Sigmoid colon (tissue), 7 donors: ENCODE measurements around the gene SEL1L. TPM values are rescaled to one million over a fixed set of nuclear protein-coding genes. Genes with fewer than 3 reads are reported as not detected.

Experiments used
- DNase-seq: peaks from one replicate; pipeline ENCODE4 v3.0.0-alpha.2; 2019
- H3K27ac ChIP-seq, 4 donors: fragments of 200-600 bp; sonication (generic); one replicate each; pipeline ENCODE4 v1.5.1; 2016 to 2019; ENCODE audit warnings: mild to moderate bottlenecking in 1 of 4
- H3K27me3 ChIP-seq, 3 donors: fragments of 200-600 bp; sonication (generic); one replicate each; pipeline ENCODE4 v1.5.1; 2019; ENCODE audit warnings: mild to moderate bottlenecking in 1 of 3
- H3K36me3 ChIP-seq, 4 donors: fragments of 200-600 bp; sonication (generic); one replicate each; pipeline ENCODE4 v1.5.1; 2016 to 2019
- H3K4me1 ChIP-seq, 4 donors: fragments of 200-600 bp; sonication (generic); one replicate each; pipeline ENCODE4 v1.5.1; 2017 to 2019
- H3K4me3 ChIP-seq, 4 donors: fragments of 200-600 bp; sonication (generic); one replicate each; pipeline ENCODE4 v1.5.1; 2017 to 2019; ENCODE audit warnings: mild to moderate bottlenecking in 2 of 4, moderate library complexity in 1 of 4
- H3K9me3 ChIP-seq, 4 donors: fragments of 200-600 bp in 3 of 4; sonication (generic) in 3 of 4; one replicate each; pipeline versions ENCODE4 v1.5.1 to v1.6.1; 2013 to 2019
- CTCF ChIP-seq, 4 experiments: fragments of 450-650 bp in 3 of 4; fragments of 200-600 bp in 1 of 4; IDR thresholded peaks; one replicate each; pipeline ENCODE4 v1.5.1; 2016 to 2019; ENCODE audit warnings: antibody characterized with exemption in 4 of 4, mild to moderate bottlenecking in 3 of 4, moderate library complexity in 2 of 4
- EP300 ChIP-seq, 4 donors: sonication (generic); formaldehyde crosslinking; IDR thresholded peaks; one replicate each; pipeline ENCODE4 v1.6.1; 2017; ENCODE audit warnings: antibody characterized with exemption in 4 of 4
- POLR2A ChIP-seq, 2 donors: fragments of 450-650 bp; IDR thresholded peaks; one replicate each; pipeline ENCODE4 v1.6.1; 2016; ENCODE audit warnings: antibody characterized with exemption in 2 of 2, mild to moderate bottlenecking in 2 of 2, moderate library complexity in 2 of 2
- POLR2AphosphoS5 ChIP-seq, 4 donors: sonication (generic); formaldehyde crosslinking; IDR thresholded peaks; one replicate each; pipeline ENCODE4 v1.6.1; 2017; ENCODE audit warnings: antibody characterized with exemption in 4 of 4
- WGBS, 2 donors: extraction: QIAGEN DNeasy Blood & Tissue Kit; methylation state at CpG; one replicate each; pipeline ENCODE4 v1.1.7; 2013; 5-methylcytosine and 5-hydroxymethylcytosine counted together
- intact Hi-C: fragments of 100-400 bp; cut with DNase I; formaldehyde crosslinking; loops from one replicate; pipeline ENCODE4 v1.15.1; 2023
- polyA plus RNA-seq, 3 donors: library from polyadenylated mRNA; stranded (reverse); fragments of 200-250 nt; gene quantifications; one replicate each; pipeline ENCODE4 v1.2.3, GENCODE V29; 2013
- total RNA-seq, 4 donors: library from RNA; depleted of rRNA; stranded (reverse); fragments of >200 nt; gene quantifications; one replicate each; pipeline ENCODE4 v1.1.0, GENCODE V29; 2016
- donor health status: healthy with polysubstance abuse.
- donor health status: Bipolar disorder and iron deficiency.
- donor health status: healthy.

Gene SEL1L
- total and polyA plus RNA-seq, 7 donors, result 4.2 to 74.8 (median 52.0) TPM

DNA sequence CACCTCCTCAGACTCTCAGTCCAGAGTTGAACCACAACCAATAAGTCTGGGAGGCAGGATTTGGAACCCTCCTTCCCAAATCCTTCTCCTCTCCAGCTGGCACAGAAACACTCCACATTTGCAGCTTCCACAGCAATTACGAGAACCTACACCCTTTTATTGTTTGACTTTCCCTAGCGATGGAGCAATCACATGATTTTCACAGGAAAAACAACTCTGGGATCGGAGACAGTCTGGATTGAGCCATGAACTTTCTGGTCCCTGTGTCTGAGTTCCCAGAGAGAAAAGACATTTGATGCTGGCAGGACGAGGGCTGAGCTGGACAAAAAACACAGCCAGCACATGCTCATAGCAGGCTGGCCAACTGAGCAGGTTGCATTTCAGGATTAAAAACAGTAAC is 84.5 kb downstream of the SEL1L start:
- Histone ChIP-seq H3K27me3 (peaks cover 0 to 33% (median 0%) of the 10 kb centered on the region in 3 donors), H3K4me3 (no peak overlapping the region), H3K27ac (peak overlapping the region in 2 of 4 donors; percentile 14 to 15), H3K4me1 (peaks cover 0 to 20% (median 0%) of the 10 kb centered on the region in 4 donors), H3K36me3 (no peaks in the 10 kb centered on the region), H3K9me3 (no peaks in the 10 kb centered on the region)
- TF ChIP-seq EP300 (IDR thresholded peaks at IDR 0.05) (no peak), POLR2AphosphoS5 (IDR thresholded peaks at IDR 0.05) (peak in 1 of 4 donors; percentile 44), CTCF (IDR thresholded peaks at IDR 0.05) (no peak)
- 11 to 51% methylated on average over 4 of the region's 4 CpGs for WGBS, 2 donors
- DNase-seq, result peak; percentile 69
- intact Hi-C loops, result no loop called here

- Histone ChIP-seq H3K27me3 (peaks cover 0 to 35% (median 0%) of the 10 kb centered on the region in 3 donors), H3K36me3 (no peaks in the 10 kb centered on the region), H3K27ac (no peak overlapping the region), H3K4me1 (peaks cover 0 to 16% (median 0%) of the 10 kb centered on the region in 4 donors), H3K9me3 (no peaks in the 10 kb centered on the region), H3K4me3 (no peak overlapping the region)
- WGBS, 2 donors, result 83 to 89% methylated on average over 3 of the region's 3 CpGs
- intact Hi-C loops, result no loop called here
- no peak for DNase-seq
- TF ChIP-seq POLR2AphosphoS5 (IDR thresholded peaks at IDR 0.05) (no peak), POLR2A (IDR thresholded peaks at IDR 0.05) (no peak), CTCF (IDR thresholded peaks at IDR 0.05) (no peak), EP300 (IDR thresholded peaks at IDR 0.05) (no peak)
Measured at GRCh38 chr14:81447021-81447764, 86.5 kb downstream of the SEL1L start.

DNA sequence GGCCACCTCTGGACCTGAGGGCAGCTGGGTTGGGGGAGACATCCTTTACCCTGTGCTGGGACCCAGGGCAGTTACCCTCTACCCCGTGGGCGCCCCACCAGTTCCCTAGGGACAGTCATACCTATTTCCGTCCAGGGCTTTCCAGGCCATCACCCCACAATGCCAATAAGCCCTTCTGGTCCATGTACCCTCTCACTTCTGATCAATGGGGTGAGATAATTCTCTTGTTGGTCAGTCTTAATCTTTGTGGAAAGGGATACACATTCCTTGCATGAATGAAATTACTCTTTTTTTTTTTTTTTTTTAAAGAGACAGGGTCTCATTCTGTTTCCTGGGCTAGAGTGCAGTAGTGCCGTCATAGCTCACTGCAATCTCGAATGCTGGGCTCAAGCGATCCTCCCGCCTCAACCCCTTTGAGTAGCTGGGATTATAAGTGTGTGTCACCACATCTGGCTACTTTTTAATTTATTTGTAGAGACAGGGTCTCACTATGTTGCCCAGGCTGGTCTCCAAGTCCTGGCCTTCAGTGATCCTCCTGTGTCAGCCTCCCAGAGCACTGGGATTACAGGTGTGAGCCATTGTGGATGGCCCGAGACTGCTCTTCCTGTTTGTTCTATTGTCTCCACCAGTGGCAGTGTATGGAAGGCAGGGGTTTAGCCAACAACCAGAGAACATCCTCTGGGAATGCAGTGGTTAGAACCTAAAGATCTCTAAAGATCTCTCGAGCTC is 87.2 kb downstream of the SEL1L start:
- WGBS, 2 donors, result 92 to 95% methylated on average over 9 of the region's 9 CpGs
- H3K9me3 ChIP-seq, result no peaks in the 10 kb centered on the region
- no peaks in the 10 kb centered on the region for H3K36me3 ChIP-seq
- H3K4me1 ChIP-seq, result peaks cover 0 to 16% (median 0%) of the 10 kb centered on the region in 4 donors
- no peak for DNase-seq
- TF ChIP-seq POLR2AphosphoS5 (IDR thresholded peaks at IDR 0.05) (no peak), EP300 (IDR thresholded peaks at IDR 0.05) (no peak), CTCF (IDR thresholded peaks at IDR 0.05) (no peak), POLR2A (IDR thresholded peaks at IDR 0.05) (no peak)
- intact Hi-C loops, result no loop called here
- no peak overlapping the region for H3K27ac ChIP-seq
- H3K4me3 ChIP-seq, result no peak overlapping the region
- peaks cover 0 to 42% (median 0%) of the 10 kb centered on the region in 3 donors for H3K27me3 ChIP-seq

GRCh38 chr14:81441626-81442134 is 92.0 kb downstream of the SEL1L start:
- Histone ChIP-seq H3K27me3 (peaks cover 0 to 53% (median 12%) of the 10 kb centered on the region in 3 donors), H3K9me3 (no peaks in the 10 kb centered on the region), H3K4me1 (peaks cover 0 to 8% (median 5%) of the 10 kb centered on the region in 4 donors), H3K27ac (no peak overlapping the region), H3K4me3 (no peak overlapping the region), H3K36me3 (no peaks in the 10 kb centered on the region)
- intact Hi-C loops, result loop anchor here (5.0 kb wide), 1 partner anchor 164 kb away; no protein-coding TSS in a partner anchor
- no peak for DNase-seq
- WGBS, 2 donors, result 76 to 83% methylated on average over 5 of the region's 5 CpGs
- TF ChIP-seq POLR2AphosphoS5 (IDR thresholded peaks at IDR 0.05), result no peak
- TF ChIP-seq CTCF (IDR thresholded peaks at IDR 0.05), result no peak
- TF ChIP-seq POLR2A (IDR thresholded peaks at IDR 0.05), result no peak
